A375 (cell line): Measurements from ENCODE around the gene SHANK2. TPM values are rescaled to one million over a fixed set of nuclear protein-coding genes. Genes with fewer than 3 reads are reported as not detected.

Experiments
- total RNA-seq: library from RNA; depleted of rRNA; stranded (reverse); fragments of >200 nt; shearing (Covaris generic); gene quantifications from 2 replicates; pipeline ENCODE4 v1.2.3, GENCODE V29; 2014; rRNA removed

SHANK2 gene
- 0.34 and 1.5 TPM in 2 replicates for total RNA-seq

DNA sequence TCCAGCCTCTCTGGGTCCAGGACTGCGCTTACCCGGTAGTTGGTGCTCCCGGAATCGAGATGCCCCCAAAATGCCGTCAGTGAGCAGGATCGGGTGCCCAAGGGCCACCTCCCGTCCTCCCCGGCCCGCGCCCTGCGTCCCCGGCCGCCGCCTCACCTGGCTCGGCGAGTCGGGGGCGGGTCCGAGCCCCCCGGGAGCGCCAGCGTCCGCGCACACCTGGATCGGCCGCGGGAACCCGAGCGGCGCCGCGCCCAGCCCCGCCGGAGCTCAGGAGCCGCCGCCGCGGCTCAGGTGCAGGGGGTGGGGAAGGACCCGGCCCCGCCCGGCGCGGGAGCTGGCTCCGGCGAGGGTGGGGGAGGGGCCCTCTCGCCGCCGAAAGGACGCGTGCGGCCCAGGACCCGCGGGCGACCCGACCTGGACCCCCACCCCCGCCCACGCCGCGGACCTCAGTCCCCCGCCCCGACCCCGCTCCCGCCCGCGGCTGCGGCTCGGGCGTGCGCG is at the start of gene SHANK2:
Gene SHANK2 (minus strand): TSS at position 309 of the 501 bp plus-strand sequence. CDS start 105,251 bp downstream, outside the sequence.

Other genes starting within 250 kb of the SHANK2 start
- gene DHCR7, start 195.8 kb upstream of the SHANK2 start, total RNA-seq, result 32.2 and 39.5 TPM in 2 replicates
- gene NADSYN1, start 200.6 kb upstream of the SHANK2 start, total RNA-seq, result 40.4 and 44.0 TPM in 2 replicates